ENCODE measurements around the gene NRAP. TPM values are rescaled to one million over a fixed set of nuclear protein-coding genes. Genes with fewer than 3 reads are reported as not detected.

Gene NRAP
- total RNA-seq, 2 donors from 2014 or later, result not detected

GRCh38 chr10:113697595-113697994 lies 33.8 kb upstream of the NRAP start:
- Histone ChIP-seq H3K4me1 (ENCODE audit: control insufficient read depth in 1 of 2, low read depth in 2 of 2) (no peaks in the 10 kb centered on the region), H3K27ac (no peak overlapping the region), H3K9me3 (peaks cover 12% of the 10 kb centered on the region), H3K36me3 (peaks cover 15% of the 10 kb centered on the region), H3K27me3 (replicated peaks; ENCODE audit: insufficient read depth) (no peaks in the 10 kb centered on the region), H3K4me3 (no peak overlapping the region)
- DNase-seq (ENCODE audit: low spot score), result no peak
- no peak for TF ChIP-seq CTCF (IDR thresholded peaks at IDR 0.05)
- ATAC-seq (ENCODE audit: insufficient number of reproducible peaks, low FRiP score, low read depth), result no peak

GRCh38 chr10:113695691-113696090 lies 31.9 kb upstream of the NRAP start:
- no peak for DNase-seq (ENCODE audit: low spot score)
- no peak for TF ChIP-seq CTCF (IDR thresholded peaks at IDR 0.05)
- Histone ChIP-seq H3K27ac (no peak overlapping the region), H3K4me1 (ENCODE audit: control insufficient read depth in 1 of 2, low read depth in 2 of 2) (no peaks in the 10 kb centered on the region), H3K27me3 (replicated peaks; ENCODE audit: insufficient read depth) (no peaks in the 10 kb centered on the region), H3K9me3 (peaks cover 14% of the 10 kb centered on the region), H3K4me3 (no peak overlapping the region), H3K36me3 (peaks cover 20% of the 10 kb centered on the region)
- no peak for ATAC-seq (ENCODE audit: insufficient number of reproducible peaks, low FRiP score, low read depth)

- Histone ChIP-seq H3K4me1 (ENCODE audit: control insufficient read depth in 1 of 2, low read depth in 2 of 2) (no peaks in the 10 kb centered on the region), H3K27me3 (replicated peaks; ENCODE audit: insufficient read depth) (no peaks in the 10 kb centered on the region), H3K27ac (no peak overlapping the region), H3K36me3 (peaks cover 20% of the 10 kb centered on the region), H3K4me3 (no peak overlapping the region), H3K9me3 (peaks cover 17% of the 10 kb centered on the region)
- DNase-seq (ENCODE audit: low spot score) (no peak), ATAC-seq (ENCODE audit: insufficient number of reproducible peaks, low FRiP score, low read depth) (no peak)
- TF ChIP-seq CTCF (IDR thresholded peaks at IDR 0.05), result no peak
Observed at GRCh38 chr10:113693348-113693747, 29.5 kb upstream of the NRAP start.

GRCh38 chr10:113692271-113692670 lies 28.4 kb upstream of the NRAP start:
- ATAC-seq (ENCODE audit: insufficient number of reproducible peaks, low FRiP score, low read depth) (no peak), DNase-seq (ENCODE audit: low spot score) (no peak)
- Histone ChIP-seq H3K4me3 (no peak overlapping the region), H3K27me3 (replicated peaks; ENCODE audit: insufficient read depth) (no peaks in the 10 kb centered on the region), H3K9me3 (peaks cover 20% of the 10 kb centered on the region), H3K4me1 (ENCODE audit: control insufficient read depth in 1 of 2, low read depth in 2 of 2) (no peaks in the 10 kb centered on the region), H3K36me3 (peaks cover 9% of the 10 kb centered on the region), H3K27ac (no peak overlapping the region)
- no peak for TF ChIP-seq CTCF (IDR thresholded peaks at IDR 0.05)

GRCh38 chr10:113691381-113691780 lies 27.5 kb upstream of the NRAP start:
- no peak overlapping the region for H3K4me3 ChIP-seq
- ATAC-seq (ENCODE audit: insufficient number of reproducible peaks, low FRiP score, low read depth) (no peak), DNase-seq (ENCODE audit: low spot score) (no peak)
- H3K27ac ChIP-seq, result no peak overlapping the region
- TF ChIP-seq CTCF (IDR thresholded peaks at IDR 0.05), result no peak
- peaks cover 9% of the 10 kb centered on the region for H3K36me3 ChIP-seq
- no peaks in the 10 kb centered on the region for H3K27me3 ChIP-seq (replicated peaks; ENCODE audit: insufficient read depth)
- no peaks in the 10 kb centered on the region for H3K4me1 ChIP-seq (ENCODE audit: control insufficient read depth in 1 of 2, low read depth in 2 of 2)
- H3K9me3 ChIP-seq, result peaks cover 29% of the 10 kb centered on the region

Data from thoracic aorta (tissue), 2 donors.